Measurements from ENCODE around the gene WDHD1. TPM values are rescaled to one million over a fixed set of nuclear protein-coding genes. Genes with fewer than 3 reads are reported as not detected.
"Not testable (repeated sequence)": the region's sequence is repeated elsewhere in the genome, so short reads cannot be mapped to it uniquely, and the experiment has no call there.

WDHD1 gene
- polyA plus RNA-seq, 1 donor: 24.9 TPM

DNA sequence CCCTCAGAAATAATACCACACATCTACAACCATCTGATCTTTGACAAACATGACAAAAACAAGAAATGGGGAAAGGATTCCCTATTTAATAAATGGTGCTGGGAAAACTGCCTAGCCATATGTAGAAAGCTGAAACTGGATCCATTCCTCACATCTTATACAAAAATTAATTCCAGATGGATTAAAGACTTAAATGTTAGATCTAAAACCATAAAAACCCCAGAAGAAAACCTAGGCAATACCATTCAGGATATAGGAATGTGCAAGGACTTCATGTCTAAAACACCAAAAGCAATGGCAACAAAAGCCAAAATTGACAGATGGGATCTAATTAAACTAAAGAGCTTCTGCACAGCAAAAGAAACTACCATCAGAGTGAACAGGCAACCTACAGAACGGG, 74.1 kb downstream of the WDHD1 start:
- not testable (repeated sequence) for DNase-seq

GRCh38 chr14:54947230-54947629, 79.7 kb downstream of the WDHD1 start:
- DNase-seq: no peak

- DNase-seq: no peak
Observed at GRCh38 chr14:54946500-54946899, 80.4 kb downstream of the WDHD1 start.

GRCh38 chr14:54944737-54945391, 82.0 kb downstream of the WDHD1 start:
- DNase-seq: no peak

GRCh38 chr14:54942913-54943312, 84.0 kb downstream of the WDHD1 start:
- no peak for DNase-seq

DNA sequence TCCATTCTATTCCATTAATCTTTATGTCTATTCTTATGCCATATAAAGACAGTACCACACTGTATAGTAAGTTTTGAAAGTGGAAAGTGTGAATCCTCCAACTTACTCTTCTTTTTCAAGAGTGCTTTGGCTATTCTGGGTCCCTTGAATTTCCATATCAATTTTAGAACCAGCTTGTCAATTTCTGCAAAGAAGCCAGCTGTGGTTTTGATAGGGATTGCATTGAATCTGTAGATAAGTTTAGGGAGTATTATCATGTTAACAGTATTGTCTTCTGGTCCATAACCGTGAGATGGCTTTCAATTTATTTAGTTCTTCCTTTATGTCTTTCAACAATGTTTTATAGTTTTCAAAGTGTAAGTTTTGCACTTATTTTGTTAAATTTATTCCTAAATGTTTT, 90.1 kb downstream of the WDHD1 start:
- DNase-seq: no peak

GRCh38 chr14:54935958-54936357, 90.9 kb downstream of the WDHD1 start:
- DNase-seq: no peak

DNA sequence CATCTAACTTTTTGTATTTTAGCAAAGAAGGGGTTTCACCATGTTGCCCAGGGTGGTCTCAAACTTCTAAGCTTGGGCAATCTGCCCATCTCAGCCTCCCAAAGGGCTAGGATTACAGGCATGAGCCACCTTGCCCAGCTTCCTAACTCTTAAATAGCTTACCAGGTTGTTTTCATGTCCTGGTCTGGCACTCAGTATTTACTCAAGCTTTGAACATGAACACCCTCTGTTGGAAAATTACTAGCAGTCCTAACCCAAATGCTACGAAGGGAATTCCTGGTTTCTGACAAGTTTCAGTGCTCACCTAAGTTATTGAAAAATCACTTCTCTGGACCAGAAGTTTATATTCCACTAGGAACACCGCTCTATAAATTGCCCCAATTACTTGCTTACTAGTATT, 91.8 kb downstream of the WDHD1 start:
- no peak for DNase-seq

- DNase-seq: no peak
Observed at GRCh38 chr14:54933006-54933405, 93.9 kb downstream of the WDHD1 start.

- no peak for DNase-seq
Observed at GRCh38 chr14:54931598-54932340, 95.1 kb downstream of the WDHD1 start.

DNA sequence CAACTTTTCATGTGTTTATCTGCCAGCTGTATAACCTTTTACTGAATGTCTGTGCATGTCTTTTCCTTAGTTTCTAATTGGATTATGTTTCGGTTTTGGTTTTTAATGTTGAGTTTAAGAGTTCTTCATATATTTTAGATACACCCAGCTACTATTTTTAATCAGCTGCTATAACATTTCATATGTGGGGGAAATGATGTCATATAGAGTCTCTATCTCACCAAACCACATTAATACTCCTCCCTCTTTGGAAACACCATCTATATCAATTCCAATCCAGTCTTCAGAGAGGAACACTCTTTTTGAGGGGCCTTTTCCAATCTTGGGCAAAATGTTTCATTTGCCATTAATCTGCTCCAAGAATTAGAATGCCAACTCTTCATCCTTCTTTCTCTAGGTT, 95.8 kb downstream of the WDHD1 start:
- no peak for DNase-seq

DNA sequence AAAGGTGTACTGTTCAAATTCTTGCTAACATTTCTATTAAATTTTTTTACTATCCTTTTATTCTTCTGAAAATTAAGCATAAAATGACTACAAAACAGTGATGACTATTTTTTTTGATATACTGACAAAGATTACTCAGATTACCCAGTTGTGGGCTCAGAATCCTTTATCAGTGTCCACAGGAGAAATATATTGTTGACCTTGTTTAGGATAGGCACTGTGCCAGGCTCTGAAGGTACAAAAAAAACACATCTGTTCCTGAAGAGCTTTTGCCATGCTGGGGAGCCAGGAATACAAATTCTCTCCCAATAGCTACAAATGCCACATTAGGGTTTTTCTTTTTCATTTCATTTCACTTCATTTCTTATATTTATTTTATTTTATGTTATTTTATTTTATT, 97.3 kb downstream of the WDHD1 start:
- DNase-seq: no peak

DNA sequence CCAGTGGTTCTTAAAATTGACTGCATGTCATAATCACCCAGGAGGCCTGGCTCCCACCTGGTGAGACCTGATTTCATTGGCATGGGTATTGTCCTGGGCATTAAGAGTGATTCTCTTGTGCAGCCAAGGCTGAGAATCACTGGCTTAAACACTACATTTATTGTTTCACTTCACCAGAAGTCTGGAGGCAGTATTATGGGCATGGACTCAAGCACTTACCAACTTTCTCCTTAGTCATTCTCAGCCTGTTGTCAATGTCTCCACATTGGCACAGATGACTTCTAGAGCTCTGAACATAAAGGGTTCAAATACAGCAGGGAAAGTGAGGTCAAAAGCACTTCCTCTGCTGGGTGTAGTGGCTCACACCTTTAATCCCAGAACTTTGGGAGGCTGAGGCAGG, 98.7 kb downstream of the WDHD1 start:
- no peak for DNase-seq

GRCh38 chr14:54927551-54927950, 99.3 kb downstream of the WDHD1 start:
- no peak for DNase-seq

DNA sequence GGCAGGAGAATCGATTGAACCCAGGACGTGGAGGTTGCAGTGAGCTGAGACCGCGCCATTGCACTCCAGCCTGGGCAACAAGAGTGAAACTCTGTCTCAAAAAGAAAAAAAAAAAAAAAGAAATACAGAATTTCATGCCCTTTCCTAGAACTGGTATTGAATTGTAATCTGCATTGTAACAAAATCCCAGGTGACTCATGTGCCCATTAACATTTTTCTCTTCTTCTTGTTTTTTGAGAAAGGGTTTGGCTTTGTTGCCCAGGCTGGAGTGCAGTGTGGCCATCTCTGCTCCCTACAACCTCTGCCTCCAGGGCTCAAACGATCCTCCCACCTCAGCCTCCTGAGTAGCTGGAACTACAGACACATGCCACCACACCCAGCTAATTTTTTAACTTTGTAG, 100.3 kb downstream of the WDHD1 start:
- DNase-seq: not testable (repeated sequence)

DNA sequence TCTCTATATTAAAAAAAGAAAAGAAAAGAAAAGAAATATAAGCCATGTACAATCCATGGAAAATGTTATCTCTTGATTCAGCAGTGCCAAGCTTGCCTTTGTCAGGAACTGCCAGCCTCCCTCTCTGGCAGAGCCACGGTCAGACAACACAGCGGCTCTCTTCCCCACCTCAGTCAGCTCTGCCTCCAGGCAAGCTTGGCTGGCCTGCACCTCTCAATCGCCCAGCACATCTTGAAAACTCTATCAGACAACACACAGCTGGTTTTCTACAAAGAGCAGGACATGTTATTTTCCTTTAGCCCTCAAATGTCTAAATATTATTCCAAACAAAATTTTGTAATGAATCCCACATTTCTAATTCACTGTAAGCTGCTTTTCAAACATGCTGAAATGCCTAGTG, 104.3 kb downstream of the WDHD1 start:
- no peak for DNase-seq

- no peak for DNase-seq
Observed at GRCh38 chr14:54920052-54920451, 106.8 kb downstream of the WDHD1 start.

GRCh38 chr14:54919330-54919729, 107.6 kb downstream of the WDHD1 start:
- DNase-seq: no peak

- DNase-seq: no peak
Observed at GRCh38 chr14:54918427-54918826, 108.5 kb downstream of the WDHD1 start.

DNA sequence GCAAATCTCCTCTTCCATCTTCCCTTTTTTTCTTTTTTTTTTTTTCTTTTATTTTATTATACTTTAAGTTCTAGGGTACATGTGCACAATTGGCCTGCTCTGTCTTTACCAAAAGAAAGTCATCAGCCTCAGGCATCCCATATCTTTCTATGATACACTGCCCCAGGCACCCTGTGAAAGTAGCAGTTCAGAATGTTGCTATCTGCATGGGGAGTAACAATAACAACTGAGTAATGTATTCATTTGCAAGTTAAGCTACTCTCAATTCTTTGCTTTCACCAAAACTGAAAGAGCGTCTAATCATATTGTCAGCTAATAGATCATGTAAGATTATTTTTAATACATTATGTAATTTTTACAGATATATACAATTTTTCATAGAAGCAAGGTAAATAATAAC, 110.8 kb downstream of the WDHD1 start:
- DNase-seq: no peak

- no peak for DNase-seq
Observed at GRCh38 chr14:54909817-54910558, 116.9 kb downstream of the WDHD1 start.

DNA sequence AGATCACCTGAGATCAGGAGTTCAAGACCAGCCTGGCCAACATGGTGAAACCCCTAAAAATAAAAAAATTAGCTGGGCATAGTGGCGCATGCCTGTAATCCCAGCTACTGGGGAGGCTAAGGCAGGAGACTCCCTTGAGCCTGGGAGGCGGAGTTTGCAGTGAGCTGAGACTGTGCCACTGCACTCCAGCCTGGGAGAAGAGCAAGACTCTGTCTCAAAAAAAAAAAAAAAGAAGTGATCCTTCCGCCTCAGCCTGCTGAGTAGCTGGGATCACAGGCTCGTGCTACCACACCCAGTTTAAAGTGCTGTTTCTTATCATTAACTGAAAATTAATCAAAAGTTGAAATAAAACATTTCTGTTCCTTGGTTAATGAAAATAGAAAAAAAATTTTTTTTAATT, 117.9 kb downstream of the WDHD1 start:
- DNase-seq: not testable (repeated sequence)

GRCh38 chr14:54908190-54908589, 118.7 kb downstream of the WDHD1 start:
- no peak for DNase-seq

Data from left kidney (tissue), 2 donors.